Neural crest cell (in vitro differentiated cells): Measurements from ENCODE around the gene SYNM. TPM values are rescaled to one million over a fixed set of nuclear protein-coding genes. Genes with fewer than 3 reads are reported as not detected.
A peak's percentile ranks its signal among the peaks of the same experiment; 100 is the strongest.

Experiments
- DNase-seq: peaks from one replicate; pipeline ENCODE4 v3.0.0; 2021; ENCODE audit warnings: low read depth, mixed read lengths, low spot score
- H3K27ac Mint-ChIP-seq: one replicate; pipeline ENCODE4 v1.8.0; 2021; ENCODE audit warnings: mild to moderate bottlenecking, mixed read lengths; ENCODE audit not compliant: unreplicated experiment
- H3K27me3 Mint-ChIP-seq: 2 replicates; pipeline ENCODE4 v1.8.0; 2021; ENCODE audit warnings: low read depth, mild to moderate bottlenecking, mixed read lengths
- H3K36me3 Mint-ChIP-seq: 2 replicates; pipeline ENCODE4 v1.8.0; 2021; ENCODE audit warnings: low read depth, mild to moderate bottlenecking, mixed read lengths
- H3K4me1 Mint-ChIP-seq: 2 replicates; pipeline ENCODE4 v1.8.0; 2021; ENCODE audit warnings: mixed read lengths
- H3K4me3 Mint-ChIP-seq: one replicate; pipeline ENCODE4 v1.8.0; 2021; ENCODE audit warnings: mild to moderate bottlenecking, mixed read lengths
- H3K9me3 Mint-ChIP-seq: 2 replicates; pipeline ENCODE4 v1.8.0; 2021; ENCODE audit warnings: mixed read lengths
- CTCF ChIP-seq: fragments of 200-600 bp; sonication (generic); conservative IDR thresholded peaks from 2 replicates; pipeline ENCODE4 v1.5.0; 2021; ENCODE audit warnings: antibody characterized with exemption, mild to moderate bottlenecking
- total RNA-seq: library from RNA; stranded (reverse); gene quantifications from 2 replicates; pipeline ENCODE4 v1.2.1, GENCODE V29; 2021

The SYNM gene
- total RNA-seq, 1 donor from 2014 or later: 3.1 TPM

- no peak for TF ChIP-seq CTCF
- Mint-ChIP-seq H3K4me1 (peaks cover 14% of the 10 kb centered on the region), H3K9me3 (peaks cover 3% of the 10 kb centered on the region), H3K36me3 (peaks cover 25% of the 10 kb centered on the region), H3K27me3 (no peaks in the 10 kb centered on the region), H3K27ac (no peak overlapping the region), H3K4me3 (no peak overlapping the region)
- no peak for DNase-seq
These were observed 51.1 kb downstream of the SYNM start for GRCh38 chr15:99155961-99156443.

- TF ChIP-seq CTCF: no peak
- Mint-ChIP-seq H3K4me1 (peaks cover 14% of the 10 kb centered on the region), H3K27ac (no peak overlapping the region)
These were observed 52.6 kb downstream of the SYNM start for GRCh38 chr15:99157456-99157855.

GRCh38 chr15:99158626-99159412 lies 53.9 kb downstream of the SYNM start:
- no peaks in the 10 kb centered on the region for H3K27me3 Mint-ChIP-seq
- no peak for DNase-seq
- H3K9me3 Mint-ChIP-seq: peaks cover 3% of the 10 kb centered on the region
- peak overlapping the region; percentile 73 for H3K27ac Mint-ChIP-seq
- H3K4me3 Mint-ChIP-seq: no peak overlapping the region
- peaks cover 34% of the 10 kb centered on the region for H3K36me3 Mint-ChIP-seq
- peaks cover 14% of the 10 kb centered on the region for H3K4me1 Mint-ChIP-seq
- no peak for TF ChIP-seq CTCF

More at GRCh38 chr15:99157456-99157855, 52.6 kb downstream of the SYNM start:
- no peaks in the 10 kb centered on the region for H3K27me3 Mint-ChIP-seq
- H3K36me3 Mint-ChIP-seq: peaks cover 27% of the 10 kb centered on the region
- H3K9me3 Mint-ChIP-seq: peaks cover 3% of the 10 kb centered on the region
- no peak for DNase-seq
- H3K4me3 Mint-ChIP-seq: no peak overlapping the region

- H3K27ac Mint-ChIP-seq: no peak overlapping the region
- TF ChIP-seq CTCF: no peak
These were observed 58.6 kb downstream of the SYNM start for GRCh38 chr15:99163271-99164062.

GRCh38 chr15:99164119-99164518 lies 59.2 kb downstream of the SYNM start:
- Mint-ChIP-seq H3K27ac (no peak overlapping the region), H3K27me3 (no peaks in the 10 kb centered on the region), H3K36me3 (peaks cover 22% of the 10 kb centered on the region), H3K4me1 (peaks cover 20% of the 10 kb centered on the region), H3K9me3 (peaks cover 3% of the 10 kb centered on the region), H3K4me3 (no peak overlapping the region)
- DNase-seq: no peak
- no peak for TF ChIP-seq CTCF

More at GRCh38 chr15:99163271-99164062, 58.6 kb downstream of the SYNM start:
- peaks cover 26% of the 10 kb centered on the region for H3K36me3 Mint-ChIP-seq
- no peak overlapping the region for H3K4me3 Mint-ChIP-seq
- H3K9me3 Mint-ChIP-seq: peaks cover 3% of the 10 kb centered on the region
- no peak for DNase-seq
- H3K4me1 Mint-ChIP-seq: peaks cover 23% of the 10 kb centered on the region
- no peaks in the 10 kb centered on the region for H3K27me3 Mint-ChIP-seq
